ENCODE results near the gene CFAP74. TPM values are rescaled to one million over a fixed set of nuclear protein-coding genes. Genes with fewer than 3 reads are reported as not detected.

The CFAP74 gene
- total and polyA plus RNA-seq, 12 donors, result 0.03 TPM; not detected in 11

DNA sequence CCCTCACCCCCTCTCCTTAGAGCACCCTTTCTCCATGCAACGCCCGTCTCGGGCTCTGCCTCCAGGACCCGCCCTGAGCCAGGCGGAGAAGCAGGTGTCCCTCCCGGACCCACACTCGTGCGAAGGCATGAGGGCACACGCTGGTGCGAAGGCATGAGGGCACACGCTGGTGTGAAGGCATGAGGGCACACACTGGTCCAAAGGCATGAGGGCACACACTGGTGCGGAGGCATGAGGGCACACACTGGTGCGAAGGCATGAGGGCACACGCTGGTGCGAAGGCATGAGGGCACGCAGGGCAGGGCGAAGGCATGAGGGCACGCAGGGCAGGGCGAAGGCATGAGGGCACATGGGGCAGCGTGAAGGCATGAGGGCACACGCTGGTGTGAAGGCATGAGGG is 78.7 kb downstream of the CFAP74 start:
- Histone ChIP-seq H3K36me3 (no peaks in the 10 kb centered on the region), H3K9me3 (no peaks in the 10 kb centered on the region), H3K4me3 (no peak overlapping the region), H3K27me3 (no peaks in the 10 kb centered on the region), H3K27ac (no peak overlapping the region), H3K4me1 (peaks cover 0 to 26% (median 13%) of the 10 kb centered on the region in 9 donors)
- intact Hi-C loops (cut with DNase I), result no loop called here
- DNase-seq, result no peak
- TF ChIP-seq, protein P1, sequence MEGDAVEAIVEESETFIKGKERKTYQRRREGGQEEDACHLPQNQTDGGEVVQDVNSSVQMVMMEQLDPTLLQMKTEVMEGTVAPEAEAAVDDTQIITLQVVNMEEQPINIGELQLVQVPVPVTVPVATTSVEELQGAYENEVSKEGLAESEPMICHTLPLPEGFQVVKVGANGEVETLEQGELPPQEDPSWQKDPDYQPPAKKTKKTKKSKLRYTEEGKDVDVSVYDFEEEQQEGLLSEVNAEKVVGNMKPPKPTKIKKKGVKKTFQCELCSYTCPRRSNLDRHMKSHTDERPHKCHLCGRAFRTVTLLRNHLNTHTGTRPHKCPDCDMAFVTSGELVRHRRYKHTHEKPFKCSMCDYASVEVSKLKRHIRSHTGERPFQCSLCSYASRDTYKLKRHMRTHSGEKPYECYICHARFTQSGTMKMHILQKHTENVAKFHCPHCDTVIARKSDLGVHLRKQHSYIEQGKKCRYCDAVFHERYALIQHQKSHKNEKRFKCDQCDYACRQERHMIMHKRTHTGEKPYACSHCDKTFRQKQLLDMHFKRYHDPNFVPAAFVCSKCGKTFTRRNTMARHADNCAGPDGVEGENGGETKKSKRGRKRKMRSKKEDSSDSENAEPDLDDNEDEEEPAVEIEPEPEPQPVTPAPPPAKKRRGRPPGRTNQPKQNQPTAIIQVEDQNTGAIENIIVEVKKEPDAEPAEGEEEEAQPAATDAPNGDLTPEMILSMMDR (IDR thresholded peaks at IDR 0.05), result no peak
- no peak for ATAC-seq
- 92 to 95% methylated on average over 21 of the region's 21 CpGs for WGBS, 2 donors

DNA sequence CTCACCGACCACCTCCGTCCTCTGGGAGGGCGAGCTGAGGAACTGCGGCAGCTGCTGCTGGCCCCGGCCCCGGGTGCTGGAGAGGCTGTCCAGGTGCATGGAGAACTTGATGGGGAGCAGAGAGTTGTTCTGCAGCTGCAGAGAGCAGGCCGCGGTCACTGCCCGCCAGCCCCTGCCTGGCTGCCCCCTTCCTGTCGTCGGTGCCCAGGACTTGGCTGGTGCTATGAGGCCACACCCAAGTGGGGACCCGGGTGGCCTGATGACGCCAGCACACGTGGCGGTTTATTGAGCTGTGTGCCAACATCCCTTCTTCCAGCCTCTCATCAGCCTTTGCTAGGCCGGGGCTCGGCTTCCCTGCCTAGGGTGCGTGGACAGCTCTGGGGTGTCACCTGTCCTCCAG is 79.2 kb downstream of the CFAP74 start:
- Histone ChIP-seq H3K27ac (no peak overlapping the region), H3K4me1 (peaks cover 0 to 30% (median 17%) of the 10 kb centered on the region in 9 donors), H3K36me3 (no peaks in the 10 kb centered on the region), H3K9me3 (no peaks in the 10 kb centered on the region), H3K27me3 (no peaks in the 10 kb centered on the region), H3K4me3 (no peak overlapping the region)
- ATAC-seq (no peak), DNase-seq (no peak)
- WGBS, 2 donors, result 45 to 46% methylated on average over 18 of the region's 18 CpGs
- TF ChIP-seq, protein P1 (IDR thresholded peaks at IDR 0.05), result no peak
- intact Hi-C loops (cut with DNase I), result no loop called here

DNA sequence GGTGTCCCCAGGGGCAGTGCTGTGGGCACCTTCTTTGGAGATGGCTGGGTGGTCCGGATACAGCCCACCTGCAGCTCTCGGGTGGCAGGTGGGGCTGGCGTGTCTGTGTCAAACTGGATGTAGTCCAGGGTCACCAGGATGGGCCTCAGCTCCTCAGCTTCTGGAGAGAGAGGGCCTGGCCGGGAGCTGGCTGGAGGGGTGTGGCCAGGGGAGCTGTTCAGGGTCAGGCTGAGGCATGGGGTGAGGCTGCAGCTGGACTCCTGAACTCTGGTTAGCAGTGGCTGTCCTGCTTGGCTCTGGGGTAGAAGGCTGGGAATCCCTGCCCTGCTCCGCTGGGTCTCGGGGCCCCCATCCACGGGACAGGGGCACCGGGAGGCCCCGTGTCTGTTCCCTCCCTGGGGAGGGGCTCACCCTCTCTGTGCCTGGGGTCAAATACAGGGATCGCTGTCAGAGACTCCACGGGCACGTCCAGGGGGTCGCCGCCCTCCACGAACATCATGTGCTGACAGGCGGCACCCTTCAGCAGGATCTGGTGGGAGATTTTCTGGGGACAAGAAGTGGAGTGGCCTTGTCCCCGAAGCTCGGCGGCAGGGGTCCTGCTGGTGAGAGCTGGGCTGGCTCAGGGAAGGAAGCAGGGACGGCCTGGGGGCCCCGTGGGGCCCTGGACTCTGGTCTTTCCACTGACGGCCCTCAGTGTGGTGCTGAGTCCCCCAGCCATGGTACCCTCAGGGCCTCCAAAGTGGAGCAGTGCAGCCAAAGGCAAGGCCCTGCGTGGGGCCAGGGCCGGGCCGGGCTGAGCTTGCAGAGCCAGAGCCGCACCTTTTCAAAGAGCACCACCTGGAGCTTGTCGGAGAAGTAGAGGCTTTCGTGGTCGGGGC is 80.4 kb downstream of the CFAP74 start:
- ATAC-seq (no peak), DNase-seq (no peak)
- 67 to 71% methylated on average over 29 of the region's 29 CpGs for WGBS, 2 donors

DNA sequence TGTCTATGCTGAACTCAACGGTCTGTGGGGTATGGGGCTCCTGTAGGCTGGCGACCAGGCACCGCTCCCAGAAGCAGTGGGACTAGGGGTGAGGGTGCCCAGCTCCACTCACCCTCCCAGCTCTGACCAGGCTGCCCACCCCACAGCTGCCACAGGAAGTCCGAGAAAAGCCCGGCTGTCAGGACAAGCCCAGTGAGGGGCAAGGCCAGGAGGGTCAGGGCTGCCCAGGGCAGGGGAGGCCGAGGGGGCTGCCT is 81.0 kb downstream of the CFAP74 start:
- DNase-seq, result no peak
- H3K27me3 ChIP-seq, result no peaks in the 10 kb centered on the region
- ATAC-seq, result no peak
- WGBS, 2 donors, result 83 to 85% methylated on average over 6 of the region's 6 CpGs
- peaks cover 10 to 29% (median 18%) of the 10 kb centered on the region in 9 donors for H3K4me1 ChIP-seq
- no peaks in the 10 kb centered on the region for H3K36me3 ChIP-seq
- intact Hi-C loops (cut with DNase I), result no loop called here
- H3K4me3 ChIP-seq, result no peak overlapping the region
- no peaks in the 10 kb centered on the region for H3K9me3 ChIP-seq
- TF ChIP-seq, protein P1 (IDR thresholded peaks at IDR 0.05), result no peak
- no peak overlapping the region for H3K27ac ChIP-seq

More for the DNA sequence above, 80.4 kb downstream of the CFAP74 start:
- Histone ChIP-seq H3K4me1 (peaks cover 7 to 31% (median 20%) of the 10 kb centered on the region in 9 donors), H3K27me3 (no peaks in the 10 kb centered on the region), H3K4me3 (no peak overlapping the region), H3K36me3 (no peaks in the 10 kb centered on the region), H3K27ac (no peak overlapping the region), H3K9me3 (no peaks in the 10 kb centered on the region)
- intact Hi-C loops (cut with DNase I), result no loop called here
- TF ChIP-seq, protein P1 (IDR thresholded peaks at IDR 0.05), result no peak
